Astrocyte (in vitro differentiated cells and primary cell): ENCODE measurements around the gene ZNF544. TPM values are rescaled to one million over a fixed set of nuclear protein-coding genes. Genes with fewer than 3 reads are reported as not detected.

Source experiments
- DNase-seq: peaks from one replicate; pipeline ENCODE4 v3.0.0-alpha.2; 2010; ENCODE audit warnings: low read depth
- FAIRE-seq: peaks from 2 replicates; lab custom pipeline; 2011; peaks lifted over from hg19 to GRCh38; lab: Jason Lieb, UNC
- H2AFZ ChIP-seq: 2 replicates; pipeline ENCODE4 v1.6.0; 2012; ENCODE audit warnings: low read depth, low read length, inconsistent platforms
- H3K27ac ChIP-seq: 2 replicates; pipeline ENCODE4 v1.5.1; 2011; ENCODE audit warnings: low read depth, low read length, inconsistent platforms
- H3K27me3 ChIP-seq: 2 replicates; pipeline ENCODE4 v1.6.0; 2011; ENCODE audit warnings: low read length, inconsistent platforms; ENCODE audit not compliant: insufficient read depth
- H3K36me3 ChIP-seq: 2 replicates; pipeline ENCODE4 v1.5.1; 2011; ENCODE audit warnings: low read length, inconsistent platforms; ENCODE audit not compliant: insufficient read depth
- H3K4me1 ChIP-seq: 2 replicates; pipeline ENCODE4 v1.5.1; 2011; ENCODE audit warnings: low read length, inconsistent platforms; ENCODE audit not compliant: insufficient read depth
- H3K4me2 ChIP-seq: 2 replicates; pipeline ENCODE4 v1.6.0; 2012; ENCODE audit warnings: low read length, inconsistent platforms
- H3K4me3 ChIP-seq: 2 replicates; pipeline ENCODE4 v1.5.1; 2011; ENCODE audit warnings: low read depth, mild to moderate bottlenecking, low read length, inconsistent platforms; ENCODE audit not compliant: insufficient read depth
- H3K79me2 ChIP-seq: 2 replicates; pipeline ENCODE4 v1.6.0; 2012; ENCODE audit warnings: mild to moderate bottlenecking, low read length, inconsistent platforms; ENCODE audit not compliant: insufficient read depth
- H3K9ac ChIP-seq: 2 replicates; pipeline ENCODE4 v1.6.0; 2012; ENCODE audit warnings: mild to moderate bottlenecking, low read length, inconsistent platforms
- H3K9me3 ChIP-seq: 2 replicates; pipeline ENCODE4 v1.5.1; 2012; ENCODE audit warnings: low read depth, mild to moderate bottlenecking, low read length, inconsistent platforms; ENCODE audit not compliant: insufficient read depth
- H4K20me1 ChIP-seq: 2 replicates; pipeline ENCODE4 v1.6.0; 2012; ENCODE audit warnings: low read length, inconsistent platforms; ENCODE audit not compliant: insufficient read depth
- H3K27ac Mint-ChIP-seq: one replicate; pipeline ENCODE4 v1.8.0; 2021; ENCODE audit warnings: mild to moderate bottlenecking, mixed read lengths; ENCODE audit not compliant: unreplicated experiment
- H3K27me3 Mint-ChIP-seq: one replicate; pipeline ENCODE4 v1.8.0; 2021; ENCODE audit warnings: low read depth, mixed read lengths; ENCODE audit not compliant: unreplicated experiment
- H3K36me3 Mint-ChIP-seq: one replicate; pipeline ENCODE4 v1.8.0; 2021; ENCODE audit warnings: low read depth, mixed read lengths; ENCODE audit not compliant: unreplicated experiment
- H3K4me1 Mint-ChIP-seq: one replicate; pipeline ENCODE4 v1.8.0; 2021; ENCODE audit warnings: low read depth, mixed read lengths; ENCODE audit not compliant: unreplicated experiment
- H3K4me3 Mint-ChIP-seq: one replicate; pipeline ENCODE4 v1.8.0; 2021; ENCODE audit warnings: mild to moderate bottlenecking, moderate library complexity, mixed read lengths; ENCODE audit not compliant: unreplicated experiment
- H3K9me3 Mint-ChIP-seq: one replicate; pipeline ENCODE4 v1.8.0; 2021; ENCODE audit warnings: mild to moderate bottlenecking, mixed read lengths; ENCODE audit not compliant: unreplicated experiment
- CTCF ChIP-seq: IDR thresholded peaks from 2 replicates; pipeline ENCODE4 v1.5.1; 2011; ENCODE audit warnings: low read depth, mild to moderate bottlenecking, inconsistent platforms, low read length, moderate library complexity; ENCODE audit not compliant: insufficient read depth
- EZH2 ChIP-seq: IDR thresholded peaks from 2 replicates; pipeline ENCODE4 v1.6.1; 2012; ENCODE audit warnings: mild to moderate bottlenecking, low read length, inconsistent platforms; ENCODE audit not compliant: insufficient read depth
- total RNA-seq: library from RNA; stranded (reverse); gene quantifications from 2 replicates; pipeline ENCODE4 v1.2.1, GENCODE V29; 2021

ZNF544 gene
- total RNA-seq, 1 donor from 2014 or later, result 23.4 TPM

GRCh38 chr19:58182577-58182988 is 46.1 kb upstream of the ZNF544 start:
- peak overlapping the region; percentile 94 for H3K4me3 Mint-ChIP-seq
- peaks cover 2% of the 10 kb centered on the region for H3K4me1 ChIP-seq
- peak overlapping the region; percentile 91 for H3K9ac ChIP-seq
- H3K27ac ChIP-seq, result peak overlapping the region; percentile 93
- peaks cover 58% of the 10 kb centered on the region for H3K9me3 ChIP-seq
- peaks cover 18% of the 10 kb centered on the region for H3K36me3 ChIP-seq
- peaks cover 60% of the 10 kb centered on the region for H3K36me3 Mint-ChIP-seq
- FAIRE-seq (no peak), DNase-seq (no peak)
- no peaks in the 10 kb centered on the region for H3K27me3 Mint-ChIP-seq
- H3K27ac Mint-ChIP-seq, result peak overlapping the region; percentile 99
- H3K4me3 ChIP-seq, result peak overlapping the region; percentile 76
- no peak for TF ChIP-seq EZH2
- H3K4me2 ChIP-seq, result peak overlapping the region; percentile 95
- no peaks in the 10 kb centered on the region for H3K27me3 ChIP-seq
- H3K9me3 Mint-ChIP-seq, result peaks cover 79% of the 10 kb centered on the region
- H4K20me1 ChIP-seq, result no peaks in the 10 kb centered on the region
- peaks cover 5% of the 10 kb centered on the region for H3K4me1 Mint-ChIP-seq
- peak overlapping the region; percentile 24 for H2AFZ ChIP-seq
- H3K79me2 ChIP-seq, result peaks cover 36% of the 10 kb centered on the region

GRCh38 chr19:58182989-58183816 is 45.5 kb upstream of the ZNF544 start, which contains the start of gene ZNF274:
Gene ZNF274 (plus strand): TSS chr19:58183061. CDS start chr19:58183966, 905 bp downstream.
- H3K36me3 ChIP-seq, result peaks cover 14% of the 10 kb centered on the region
- TF ChIP-seq EZH2, result no peak
- TF ChIP-seq CTCF, result no peak
- no peak for FAIRE-seq

GRCh38 chr19:58183817-58184215 is 44.9 kb upstream of the ZNF544 start:
- H3K36me3 ChIP-seq, result peaks cover 13% of the 10 kb centered on the region
- peaks cover 36% of the 10 kb centered on the region for H3K79me2 ChIP-seq
- Mint-ChIP-seq H3K36me3 (peaks cover 60% of the 10 kb centered on the region), H3K4me1 (peaks cover 5% of the 10 kb centered on the region), H3K27ac (peak overlapping the region; percentile 99), H3K27me3 (no peaks in the 10 kb centered on the region), H3K4me3 (peak overlapping the region; percentile 94), H3K9me3 (peaks cover 76% of the 10 kb centered on the region)
- peak overlapping the region; percentile 93 for H3K27ac ChIP-seq
- FAIRE-seq (no peak), DNase-seq (no peak)
- peak overlapping the region; percentile 91 for H3K9ac ChIP-seq
- peak overlapping the region; percentile 76 for H3K4me3 ChIP-seq
- H4K20me1 ChIP-seq, result no peaks in the 10 kb centered on the region
- H3K4me2 ChIP-seq, result peak overlapping the region; percentile 95
- H3K9me3 ChIP-seq, result peaks cover 55% of the 10 kb centered on the region
- no peak for TF ChIP-seq EZH2
- no peak for TF ChIP-seq CTCF
- no peaks in the 10 kb centered on the region for H3K27me3 ChIP-seq
- H3K4me1 ChIP-seq, result peaks cover 2% of the 10 kb centered on the region
- H2AFZ ChIP-seq, result peak overlapping the region; percentile 99

More at GRCh38 chr19:58182989-58183816, 45.5 kb upstream of the ZNF544 start, which contains the start of gene ZNF274:
- Histone ChIP-seq H3K4me2 (peak within 1 kb of the TSS; percentile 95), H3K79me2 (peaks cover 36% of the 10 kb centered on the region), H3K4me1 (peaks cover 2% of the 10 kb centered on the region), H3K4me3 (peak within 1 kb of the TSS; percentile 76), H3K27ac (peak within 1 kb of the TSS; percentile 93), H3K27me3 (no peaks in the 10 kb centered on the region), H3K9me3 (peaks cover 55% of the 10 kb centered on the region), H4K20me1 (no peaks in the 10 kb centered on the region), H2AFZ (peak within 1 kb of the TSS; percentile 99), H3K9ac (peak within 1 kb of the TSS; percentile 91)
- DNase-seq, result peak; percentile 85
- H3K27me3 Mint-ChIP-seq, result no peaks in the 10 kb centered on the region
- H3K4me1 Mint-ChIP-seq, result peaks cover 5% of the 10 kb centered on the region
- peaks cover 61% of the 10 kb centered on the region for H3K36me3 Mint-ChIP-seq
- H3K27ac Mint-ChIP-seq, result peak within 1 kb of the TSS; percentile 99
- H3K4me3 Mint-ChIP-seq, result peak within 1 kb of the TSS; percentile 94
- H3K9me3 Mint-ChIP-seq, result peaks cover 79% of the 10 kb centered on the region
